HT-29 (cell line): Measurements from ENCODE around the gene NCEH1. TPM values are rescaled to one million over a fixed set of nuclear protein-coding genes. Genes with fewer than 3 reads are reported as not detected.

ENCODE experiments used
- DNase-seq: peaks from one replicate; pipeline ENCODE4 v3.0.0-alpha.2; 2015; ENCODE audit warnings: low spot score
- total RNA-seq: library from RNA; depleted of rRNA; stranded (reverse); fragments of >200 nt; shearing (Covaris generic); gene quantifications from 2 replicates; pipeline ENCODE4 v1.2.3, GENCODE V29; 2014

Gene NCEH1
- total RNA-seq, 1 experiment from 2014 or later: 11.5 TPM

DNA sequence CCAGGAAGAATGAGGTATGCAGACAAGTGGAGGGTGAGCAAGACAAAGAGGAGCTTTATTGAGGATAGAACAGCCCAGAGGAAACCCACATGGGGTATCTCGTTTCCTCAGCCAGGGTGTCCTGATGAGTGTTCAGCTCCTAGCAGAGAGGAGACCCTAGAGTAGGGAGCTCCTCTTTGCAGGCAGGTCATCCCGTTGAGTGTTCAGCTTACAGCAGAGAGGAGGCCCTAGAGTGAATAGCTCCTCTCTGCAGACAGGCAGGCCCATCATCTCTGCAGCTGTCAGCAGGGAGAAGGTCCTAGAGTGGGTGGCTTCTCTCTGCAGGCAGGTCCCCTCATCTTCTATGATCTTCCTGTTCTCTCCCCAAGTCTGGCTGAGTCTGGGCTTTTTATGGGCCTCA, 97.0 kb downstream of the NCEH1 start:
- no peak for DNase-seq

DNA sequence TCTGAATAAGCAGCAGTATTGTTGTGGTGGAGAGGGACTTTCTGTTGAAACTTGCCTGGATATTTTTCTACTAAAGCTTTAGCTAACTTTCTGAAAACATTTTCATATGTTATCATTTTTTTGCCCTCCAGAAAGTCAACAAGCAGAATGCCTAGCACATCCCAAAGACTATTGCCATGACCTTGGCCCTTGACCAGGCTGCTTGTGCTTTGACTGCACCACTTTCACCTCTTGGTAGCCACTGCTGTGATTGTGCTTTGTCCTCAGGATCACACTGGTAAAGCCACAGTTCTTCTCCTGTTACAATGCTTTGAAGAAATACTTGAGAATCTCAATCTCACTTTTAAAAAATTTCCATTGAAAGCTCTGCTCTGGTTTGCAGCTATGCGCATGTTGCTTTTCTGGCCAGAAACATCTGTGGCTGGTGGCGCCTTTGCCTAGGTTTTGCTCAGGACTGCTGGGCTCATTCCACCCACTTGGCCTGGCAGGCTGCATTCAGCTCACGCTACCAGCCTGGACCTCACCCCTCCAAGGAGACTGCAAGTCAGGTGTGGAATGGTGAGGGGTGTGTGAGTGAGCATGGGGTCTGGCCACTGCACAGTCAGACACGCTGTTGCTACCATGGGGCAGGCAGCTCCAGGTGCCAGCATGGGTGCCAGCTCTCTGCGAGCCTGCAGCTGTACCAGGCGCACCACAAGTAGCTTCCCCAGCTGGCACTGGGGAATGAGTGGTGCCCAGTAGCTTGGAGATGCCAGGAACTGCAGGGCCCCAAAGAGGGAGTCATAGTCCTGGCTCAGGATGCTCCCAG, 97.8 kb downstream of the NCEH1 start:
- DNase-seq: no peak

DNA sequence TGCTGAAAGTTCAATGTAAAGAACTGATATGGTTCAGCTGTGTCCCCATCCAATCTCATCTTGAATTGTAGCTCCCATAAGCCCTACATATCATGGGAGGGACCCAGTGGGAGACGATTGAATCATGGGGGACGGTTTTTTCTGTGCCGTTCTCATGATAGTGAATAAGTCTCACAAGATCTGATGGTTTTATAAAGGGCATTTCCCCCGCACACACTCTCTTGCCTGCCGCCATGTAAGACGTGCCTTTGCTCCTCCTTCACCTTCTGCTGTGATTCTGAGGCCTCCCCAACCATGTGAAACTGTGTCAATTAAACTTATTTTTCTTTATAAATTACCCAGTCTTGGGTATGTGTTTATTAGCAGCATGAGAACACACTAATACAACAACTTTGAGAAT, 101.1 kb downstream of the NCEH1 start:
- no peak for DNase-seq

- DNase-seq: no peak
Observed at GRCh38 chr3:172608575-172608974, 102.3 kb downstream of the NCEH1 start.

GRCh38 chr3:172607305-172608121, 103.4 kb downstream of the NCEH1 start:
- DNase-seq: no peak

- no peak for DNase-seq
Observed at GRCh38 chr3:172606021-172606420, 104.8 kb downstream of the NCEH1 start.

- no peak for DNase-seq
Observed at GRCh38 chr3:172604895-172605646, 105.8 kb downstream of the NCEH1 start.

- DNase-seq: peak; percentile 52
Observed at GRCh38 chr3:172601066-172601832, 109.6 kb downstream of the NCEH1 start.

DNA sequence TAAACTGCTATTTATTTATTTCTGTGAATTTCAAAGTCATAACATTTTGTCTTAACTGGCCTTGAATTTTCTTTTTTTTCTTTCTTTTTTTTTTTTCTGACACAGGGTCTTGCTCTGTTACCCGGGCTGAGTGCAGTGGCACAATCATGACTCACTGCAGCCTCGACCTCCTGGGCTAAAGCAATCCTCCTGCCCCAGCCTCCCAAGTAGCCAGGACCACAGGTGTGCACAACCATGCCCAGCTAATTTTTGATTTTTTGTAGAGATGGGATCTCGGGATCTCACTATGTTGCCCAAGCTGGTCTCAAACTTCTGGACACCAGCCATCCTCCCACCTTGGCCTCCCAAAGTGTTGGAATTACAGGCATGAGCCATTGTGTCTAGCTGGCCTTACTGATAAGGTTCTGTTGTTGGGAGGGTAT, 110.2 kb downstream of the NCEH1 start:
- no peak for DNase-seq

- no peak for DNase-seq
Observed at GRCh38 chr3:172598904-172599303, 112.0 kb downstream of the NCEH1 start.

- DNase-seq: no peak
Observed at GRCh38 chr3:172596394-172596706, 114.5 kb downstream of the NCEH1 start.

GRCh38 chr3:172595664-172596393, 115.0 kb downstream of the NCEH1 start:
- peak; percentile 88 for DNase-seq

DNA sequence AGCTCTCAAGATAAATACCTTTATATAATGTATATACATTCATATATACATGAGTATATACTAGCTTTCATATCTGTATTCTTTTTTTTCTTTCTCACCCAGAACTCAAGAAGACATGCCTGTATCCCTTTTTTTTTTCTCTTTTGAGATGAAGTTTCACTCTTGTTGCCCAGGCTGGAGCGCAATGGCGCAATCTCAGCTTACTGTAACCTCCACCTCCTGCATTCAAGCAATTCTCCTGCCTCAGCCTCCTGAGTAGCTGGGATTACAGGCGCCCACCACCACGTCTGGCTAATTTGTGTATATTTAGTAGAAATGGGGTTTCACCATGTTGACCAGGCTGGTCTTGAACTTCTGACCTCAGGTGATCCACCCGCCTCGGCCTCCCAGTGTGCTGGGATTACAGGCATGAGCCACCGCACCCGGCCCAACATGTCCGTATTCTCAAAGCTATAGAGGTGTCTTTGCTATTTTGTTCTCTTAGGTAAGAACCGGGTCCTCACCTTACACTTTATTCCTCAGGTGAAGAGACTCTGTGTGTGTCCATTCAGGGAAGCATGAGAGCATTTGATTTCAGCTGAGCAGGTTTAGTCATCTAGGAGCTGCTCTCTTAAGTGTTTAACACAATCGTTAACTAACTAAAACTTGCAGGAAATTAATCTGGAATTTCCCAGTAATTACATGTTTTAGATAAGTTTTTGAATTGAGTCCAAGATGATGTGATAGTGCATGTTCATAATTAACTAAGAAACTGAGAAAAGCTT, 115.8 kb downstream of the NCEH1 start:
- peak; percentile 51 for DNase-seq

- no peak for DNase-seq
Observed at GRCh38 chr3:172592898-172593669, 117.8 kb downstream of the NCEH1 start.

DNA sequence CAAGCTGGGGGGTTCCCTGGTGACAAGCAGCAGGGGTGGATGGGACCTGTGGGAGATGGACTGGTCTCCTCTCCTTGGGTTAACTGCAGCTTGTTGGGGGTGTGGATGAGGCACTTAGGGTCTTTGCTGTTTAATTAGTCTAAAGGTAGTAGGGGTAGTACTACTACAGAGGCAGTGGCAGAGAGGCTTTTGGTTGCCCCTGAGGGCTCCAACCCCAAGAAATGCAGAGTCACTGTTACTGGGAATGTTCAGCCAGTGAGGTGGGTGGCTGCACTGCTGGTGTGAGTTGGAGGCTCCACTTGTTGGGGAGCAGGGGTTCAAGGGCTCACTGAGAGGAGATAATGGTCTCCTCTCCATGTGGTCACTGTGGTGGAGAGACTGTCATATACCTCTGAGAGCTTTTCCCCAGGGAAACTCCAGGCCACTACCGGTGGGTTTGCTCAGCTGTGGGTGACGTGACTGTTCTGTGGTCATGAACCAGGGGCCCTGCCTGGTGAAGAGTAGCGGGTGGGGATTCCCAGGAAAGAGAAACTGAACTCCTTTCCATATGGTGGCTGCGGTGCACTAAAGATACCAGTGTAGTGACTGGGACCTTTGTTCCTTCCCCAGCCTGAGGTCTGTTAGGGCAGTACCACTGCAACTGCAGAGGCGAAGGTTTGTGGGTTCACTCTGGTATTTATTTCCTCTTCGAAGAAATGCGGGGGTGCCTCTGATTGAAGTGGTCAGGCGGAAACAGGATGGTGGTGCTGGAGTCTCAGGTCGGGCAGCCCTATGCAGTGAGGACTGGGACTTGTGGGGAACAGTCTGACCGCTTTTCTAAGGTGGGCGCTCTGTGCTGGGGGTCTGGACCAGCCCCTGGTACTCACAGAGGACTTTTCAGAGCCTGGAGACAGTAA, 118.7 kb downstream of the NCEH1 start:
- peak; percentile 36 for DNase-seq

GRCh38 chr3:172591125-172591605, 119.7 kb downstream of the NCEH1 start:
- DNase-seq: no peak

GRCh38 chr3:172586436-172586835, 124.4 kb downstream of the NCEH1 start:
- no peak for DNase-seq

GRCh38 chr3:172585954-172586353, 124.9 kb downstream of the NCEH1 start:
- DNase-seq: no peak
